ENCODE data around the gene WDR72.

- TF ChIP-seq CTCF (conservative IDR thresholded peaks at IDR 0.05; ENCODE audit: low read depth, low read length), result no peak
- no peak for TF ChIP-seq USF2 (IDR thresholded peaks at IDR 0.05; ENCODE audit: low read depth, low read length)
- TF ChIP-seq RFX5 (IDR thresholded peaks at IDR 0.05; ENCODE audit: low read depth, low read length), result no peak
- no peak for TF ChIP-seq MXI1 (IDR thresholded peaks at IDR 0.05; ENCODE audit: borderline replicate concordance, low read depth, low read length)
- TF ChIP-seq RAD21 (IDR thresholded peaks at IDR 0.05; ENCODE audit: low read length), result no peak
Observed at GRCh38 chr15:53618461-53618860, 141.0 kb downstream of the WDR72 start.

Measured in IMR-90 (cell line).